Measurements from ENCODE around the gene OPCML.

OPCML gene

GRCh38 chr11:132686886-132687285 lies 845.4 kb downstream of the OPCML start:
- DNase-seq: no peak

- no peak for DNase-seq
Measured at GRCh38 chr11:132685174-132685611, 847.1 kb downstream of the OPCML start.

- no peak for DNase-seq
Measured at GRCh38 chr11:132683602-132684001, 848.7 kb downstream of the OPCML start.

GRCh38 chr11:132681971-132682370 lies 850.3 kb downstream of the OPCML start:
- DNase-seq: no peak

GRCh38 chr11:132680584-132680983 lies 851.7 kb downstream of the OPCML start:
- DNase-seq: no peak

- DNase-seq: no peak
Measured at GRCh38 chr11:132674151-132674550, 858.1 kb downstream of the OPCML start.

- no peak for DNase-seq
Measured at GRCh38 chr11:132671851-132672370, 860.4 kb downstream of the OPCML start.

- no peak for DNase-seq
Measured at GRCh38 chr11:132670921-132671675, 861.2 kb downstream of the OPCML start.

- no peak for DNase-seq
Measured at GRCh38 chr11:132669949-132670348, 862.4 kb downstream of the OPCML start.

- DNase-seq: no peak
Measured at GRCh38 chr11:132665205-132665604, 867.1 kb downstream of the OPCML start.

GRCh38 chr11:132658696-132659095 lies 873.6 kb downstream of the OPCML start:
- DNase-seq: no peak

- DNase-seq: no peak
Measured at GRCh38 chr11:132658004-132658403, 874.3 kb downstream of the OPCML start.

GRCh38 chr11:132655187-132655855 lies 877.0 kb downstream of the OPCML start:
- no peak for DNase-seq

GRCh38 chr11:132653237-132653636 lies 879.1 kb downstream of the OPCML start:
- no peak for DNase-seq

- DNase-seq: no peak
Measured at GRCh38 chr11:132650969-132651720, 881.2 kb downstream of the OPCML start.

- no peak for DNase-seq
Measured at GRCh38 chr11:132649277-132649676, 883.0 kb downstream of the OPCML start.

GRCh38 chr11:132648851-132649250 lies 883.5 kb downstream of the OPCML start:
- no peak for DNase-seq

- DNase-seq: no peak
Measured at GRCh38 chr11:132646890-132647289, 885.4 kb downstream of the OPCML start.

- DNase-seq: no peak
Measured at GRCh38 chr11:132644520-132645239, 887.6 kb downstream of the OPCML start.

- no peak for DNase-seq
Measured at GRCh38 chr11:132643239-132643638, 889.1 kb downstream of the OPCML start.

- no peak for DNase-seq
Measured at GRCh38 chr11:132640952-132641351, 891.3 kb downstream of the OPCML start.

GRCh38 chr11:132639986-132640385 lies 892.3 kb downstream of the OPCML start:
- DNase-seq: no peak

GRCh38 chr11:132639403-132639802 lies 892.9 kb downstream of the OPCML start:
- DNase-seq: no peak

Data from NCI-H187 treated with DMSO at 0.1 percent for 48 hours (cell line).